PC-9 (cell line): ENCODE results near the gene HSPA1B.

ENCODE experiments used
- EZH2 ChIP-seq: fragments of 200-600 bp; sonication (generic); IDR thresholded peaks from 2 replicates; pipeline ENCODE4 v1.8.0; 2017; ENCODE audit warnings: antibody characterized with exemption, low read depth
- TF ChIP-seq, protein P1 (sequence below): fragments of 200-600 bp; sonication (generic); conservative IDR thresholded peaks from 2 replicates; pipeline ENCODE4 v1.6.1; 2017; ENCODE audit warnings: mixed run types, antibody characterized with exemption, mild to moderate bottlenecking, moderate library complexity

DNA sequence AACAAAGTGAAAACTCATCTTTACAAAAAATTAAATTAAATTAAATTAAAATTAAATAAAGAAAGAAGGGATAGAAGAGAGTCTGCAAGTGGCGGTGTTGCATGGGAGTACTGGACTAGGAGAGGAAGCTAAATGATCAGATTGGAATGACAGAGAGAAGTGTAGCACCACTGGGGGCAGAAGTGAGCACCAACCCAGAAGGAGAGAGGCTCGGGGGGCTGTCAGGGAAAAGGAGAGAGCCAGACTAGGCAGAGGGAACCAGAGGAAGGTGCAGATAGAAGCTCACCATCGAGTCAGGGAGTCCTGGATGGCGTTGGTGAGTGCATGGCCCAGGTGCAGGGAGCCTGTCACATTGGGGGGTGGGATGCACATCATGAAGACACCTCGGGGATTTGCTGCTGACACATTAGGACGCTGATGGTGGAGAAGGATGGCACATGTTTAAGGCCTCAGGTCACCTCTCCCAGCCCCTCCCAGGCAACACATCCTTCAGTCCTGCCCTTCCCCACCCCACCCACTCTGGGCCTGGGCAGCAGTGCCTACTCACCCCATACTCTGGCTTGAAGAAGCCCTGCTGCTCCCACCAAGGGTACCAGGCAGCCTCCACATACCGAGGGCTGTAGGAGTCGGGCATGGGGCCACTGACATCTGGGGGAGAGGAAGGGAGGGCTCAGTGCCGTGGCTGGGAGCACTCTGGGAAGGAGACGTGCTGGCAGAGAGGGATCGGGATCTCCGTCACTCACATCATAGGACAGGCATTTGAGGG is 36.0 kb upstream of the HSPA1B start:
- TF ChIP-seq, protein P1, sequence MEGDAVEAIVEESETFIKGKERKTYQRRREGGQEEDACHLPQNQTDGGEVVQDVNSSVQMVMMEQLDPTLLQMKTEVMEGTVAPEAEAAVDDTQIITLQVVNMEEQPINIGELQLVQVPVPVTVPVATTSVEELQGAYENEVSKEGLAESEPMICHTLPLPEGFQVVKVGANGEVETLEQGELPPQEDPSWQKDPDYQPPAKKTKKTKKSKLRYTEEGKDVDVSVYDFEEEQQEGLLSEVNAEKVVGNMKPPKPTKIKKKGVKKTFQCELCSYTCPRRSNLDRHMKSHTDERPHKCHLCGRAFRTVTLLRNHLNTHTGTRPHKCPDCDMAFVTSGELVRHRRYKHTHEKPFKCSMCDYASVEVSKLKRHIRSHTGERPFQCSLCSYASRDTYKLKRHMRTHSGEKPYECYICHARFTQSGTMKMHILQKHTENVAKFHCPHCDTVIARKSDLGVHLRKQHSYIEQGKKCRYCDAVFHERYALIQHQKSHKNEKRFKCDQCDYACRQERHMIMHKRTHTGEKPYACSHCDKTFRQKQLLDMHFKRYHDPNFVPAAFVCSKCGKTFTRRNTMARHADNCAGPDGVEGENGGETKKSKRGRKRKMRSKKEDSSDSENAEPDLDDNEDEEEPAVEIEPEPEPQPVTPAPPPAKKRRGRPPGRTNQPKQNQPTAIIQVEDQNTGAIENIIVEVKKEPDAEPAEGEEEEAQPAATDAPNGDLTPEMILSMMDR = peak; percentile 60; the same call in 1 of the 2 replicates
- no peak for TF ChIP-seq EZH2
